ENCODE data around the gene GUCY2C.

DNA sequence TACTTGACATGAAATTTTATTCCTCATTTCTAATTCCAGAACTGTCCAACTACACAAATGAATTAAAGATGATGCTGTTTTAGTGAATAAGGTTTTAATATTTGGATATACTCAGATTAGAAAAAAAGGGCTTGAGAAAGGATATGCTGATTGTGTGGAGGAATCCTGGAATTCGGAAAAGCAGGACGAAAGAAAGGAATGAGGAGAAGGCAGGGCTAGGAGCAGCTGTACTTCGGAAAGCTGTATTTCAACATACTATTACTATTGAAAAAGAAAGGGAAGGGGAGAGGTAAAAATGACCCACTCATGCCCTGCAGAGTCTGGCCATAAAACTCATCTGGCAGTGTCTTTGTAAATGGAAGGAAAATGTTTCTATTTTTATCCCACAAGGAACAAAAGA is 65.6 kb downstream of the GUCY2C start:
- TF ChIP-seq POLR2A (IDR thresholded peaks at IDR 0.05): no peak
- TF ChIP-seq, protein P1, sequence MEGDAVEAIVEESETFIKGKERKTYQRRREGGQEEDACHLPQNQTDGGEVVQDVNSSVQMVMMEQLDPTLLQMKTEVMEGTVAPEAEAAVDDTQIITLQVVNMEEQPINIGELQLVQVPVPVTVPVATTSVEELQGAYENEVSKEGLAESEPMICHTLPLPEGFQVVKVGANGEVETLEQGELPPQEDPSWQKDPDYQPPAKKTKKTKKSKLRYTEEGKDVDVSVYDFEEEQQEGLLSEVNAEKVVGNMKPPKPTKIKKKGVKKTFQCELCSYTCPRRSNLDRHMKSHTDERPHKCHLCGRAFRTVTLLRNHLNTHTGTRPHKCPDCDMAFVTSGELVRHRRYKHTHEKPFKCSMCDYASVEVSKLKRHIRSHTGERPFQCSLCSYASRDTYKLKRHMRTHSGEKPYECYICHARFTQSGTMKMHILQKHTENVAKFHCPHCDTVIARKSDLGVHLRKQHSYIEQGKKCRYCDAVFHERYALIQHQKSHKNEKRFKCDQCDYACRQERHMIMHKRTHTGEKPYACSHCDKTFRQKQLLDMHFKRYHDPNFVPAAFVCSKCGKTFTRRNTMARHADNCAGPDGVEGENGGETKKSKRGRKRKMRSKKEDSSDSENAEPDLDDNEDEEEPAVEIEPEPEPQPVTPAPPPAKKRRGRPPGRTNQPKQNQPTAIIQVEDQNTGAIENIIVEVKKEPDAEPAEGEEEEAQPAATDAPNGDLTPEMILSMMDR (IDR thresholded peaks at IDR 0.05): no peak
